Measurements from ENCODE around the gene MATN3. TPM values are rescaled to one million over a fixed set of nuclear protein-coding genes. Genes with fewer than 3 reads are reported as not detected.

Gene MATN3
- total RNA-seq, 1 experiment from 2014 or later = 0.29 TPM

- DNase-seq (ENCODE audit: low read depth) = no peak
These were observed 25.2 kb upstream of the MATN3 start for GRCh38 chr2:20037660-20038059.

- no peak for DNase-seq (ENCODE audit: low read depth)
These were observed 23.6 kb upstream of the MATN3 start for GRCh38 chr2:20035955-20036666.

- no peak for DNase-seq (ENCODE audit: low read depth)
These were observed 22.4 kb upstream of the MATN3 start for GRCh38 chr2:20034821-20035220.

- DNase-seq (ENCODE audit: low read depth) = no peak
These were observed 21.8 kb upstream of the MATN3 start for GRCh38 chr2:20034218-20034617.

GRCh38 chr2:20033322-20033721, 20.9 kb upstream of the MATN3 start:
- no peak for DNase-seq (ENCODE audit: low read depth)

GRCh38 chr2:20030224-20030623, 17.8 kb upstream of the MATN3 start:
- no peak for DNase-seq (ENCODE audit: low read depth)

- no peak for DNase-seq (ENCODE audit: low read depth)
These were observed 15.4 kb upstream of the MATN3 start for GRCh38 chr2:20027705-20028434.

GRCh38 chr2:20027260-20027677, 14.8 kb upstream of the MATN3 start:
- DNase-seq (ENCODE audit: low read depth) = no peak

GRCh38 chr2:20025065-20025786, 12.8 kb upstream of the MATN3 start:
- DNase-seq (ENCODE audit: low read depth) = no peak

- no peak for DNase-seq (ENCODE audit: low read depth)
These were observed 11.2 kb upstream of the MATN3 start for GRCh38 chr2:20023688-20024087.

- DNase-seq (ENCODE audit: low read depth) = no peak
These were observed 9.0 kb upstream of the MATN3 start for GRCh38 chr2:20021405-20022009.

- DNase-seq (ENCODE audit: low read depth) = no peak
These were observed 7.3 kb upstream of the MATN3 start for GRCh38 chr2:20019747-20020146.

- no peak for DNase-seq (ENCODE audit: low read depth)
These were observed 6.2 kb upstream of the MATN3 start for GRCh38 chr2:20018601-20019152.

GRCh38 chr2:20016346-20016745, 3.9 kb upstream of the MATN3 start:
- no peak for DNase-seq (ENCODE audit: low read depth)

GRCh38 chr2:20015482-20016083, 3.1 kb upstream of the MATN3 start:
- peak; percentile 21 for DNase-seq (ENCODE audit: low read depth)

- no peak for DNase-seq (ENCODE audit: low read depth)
These were observed 820 bp upstream of the MATN3 start for GRCh38 chr2:20013126-20013849.

- DNase-seq (ENCODE audit: low read depth) = no peak
These were observed 511 bp downstream of the MATN3 start for GRCh38 chr2:20012032-20012281.

GRCh38 chr2:20011276-20012031, 1.0 kb downstream of the MATN3 start:
- DNase-seq (ENCODE audit: low read depth) = no peak

GRCh38 chr2:20008703-20009102, 3.8 kb downstream of the MATN3 start:
- DNase-seq (ENCODE audit: low read depth) = no peak

GRCh38 chr2:20005891-20006470, 6.5 kb downstream of the MATN3 start:
- DNase-seq (ENCODE audit: low read depth) = no peak

Measured in Daoy (cell line).